Activated CD4-positive, alpha-beta memory T cell treated with anti-CD3 and anti-CD28 coated beads, Interleukin-2, amount 10 ng/mL, durations not matched to agents 7 days and 5 days (primary cell): ENCODE data around the gene DNAJC4. TPM values are rescaled to one million over a fixed set of nuclear protein-coding genes. Genes with fewer than 3 reads are reported as not detected.

ENCODE experiments used
- CTCF ChIA-PET: fragments of 350-600 bp; sonication (Branson Sonifier 250); formaldehyde crosslinking; loops from one replicate; lab custom pipeline; 2021; ENCODE audit warnings: antibody characterized with exemption, inconsistent platforms; lab: Charles Lee
- POLR2A ChIA-PET: fragments of 350-600 bp; sonication (Branson Sonifier 250); formaldehyde crosslinking; loops from one replicate; lab custom pipeline; 2021; ENCODE audit warnings: antibody characterized with exemption; lab: Charles Lee
- DNase-seq: peaks from one replicate; pipeline ENCODE4 v3.0.0-alpha.2; 2020
- H3K27ac Mint-ChIP-seq: one replicate; pipeline ENCODE4 v1.8.0; 2021; ENCODE audit warnings: mild to moderate bottlenecking, mixed read lengths
- H3K27me3 Mint-ChIP-seq: one replicate; pipeline ENCODE4 v1.8.0; 2021; ENCODE audit warnings: mixed read lengths
- H3K36me3 Mint-ChIP-seq: one replicate; pipeline ENCODE4 v1.8.0; 2021; ENCODE audit warnings: low read depth, mixed read lengths
- H3K4me1 Mint-ChIP-seq: one replicate; pipeline ENCODE4 v1.8.0; 2021; ENCODE audit warnings: mixed read lengths
- H3K4me3 Mint-ChIP-seq: one replicate; pipeline ENCODE4 v1.8.0; 2021; ENCODE audit warnings: mild to moderate bottlenecking, mixed read lengths
- H3K9me3 Mint-ChIP-seq: one replicate; pipeline ENCODE4 v1.8.0; 2021; ENCODE audit warnings: mixed read lengths
- total RNA-seq, 2 experiments: library from RNA; stranded (reverse); gene quantifications; one replicate each; pipeline ENCODE4 v1.2.3, GENCODE V29; 2021

The DNAJC4 gene, protein sequence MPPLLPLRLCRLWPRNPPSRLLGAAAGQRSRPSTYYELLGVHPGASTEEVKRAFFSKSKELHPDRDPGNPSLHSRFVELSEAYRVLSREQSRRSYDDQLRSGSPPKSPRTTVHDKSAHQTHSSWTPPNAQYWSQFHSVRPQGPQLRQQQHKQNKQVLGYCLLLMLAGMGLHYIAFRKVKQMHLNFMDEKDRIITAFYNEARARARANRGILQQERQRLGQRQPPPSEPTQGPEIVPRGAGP
- 10 to 100 TPM; 40.8 to 42.0 TPM for total RNA-seq

DNA sequence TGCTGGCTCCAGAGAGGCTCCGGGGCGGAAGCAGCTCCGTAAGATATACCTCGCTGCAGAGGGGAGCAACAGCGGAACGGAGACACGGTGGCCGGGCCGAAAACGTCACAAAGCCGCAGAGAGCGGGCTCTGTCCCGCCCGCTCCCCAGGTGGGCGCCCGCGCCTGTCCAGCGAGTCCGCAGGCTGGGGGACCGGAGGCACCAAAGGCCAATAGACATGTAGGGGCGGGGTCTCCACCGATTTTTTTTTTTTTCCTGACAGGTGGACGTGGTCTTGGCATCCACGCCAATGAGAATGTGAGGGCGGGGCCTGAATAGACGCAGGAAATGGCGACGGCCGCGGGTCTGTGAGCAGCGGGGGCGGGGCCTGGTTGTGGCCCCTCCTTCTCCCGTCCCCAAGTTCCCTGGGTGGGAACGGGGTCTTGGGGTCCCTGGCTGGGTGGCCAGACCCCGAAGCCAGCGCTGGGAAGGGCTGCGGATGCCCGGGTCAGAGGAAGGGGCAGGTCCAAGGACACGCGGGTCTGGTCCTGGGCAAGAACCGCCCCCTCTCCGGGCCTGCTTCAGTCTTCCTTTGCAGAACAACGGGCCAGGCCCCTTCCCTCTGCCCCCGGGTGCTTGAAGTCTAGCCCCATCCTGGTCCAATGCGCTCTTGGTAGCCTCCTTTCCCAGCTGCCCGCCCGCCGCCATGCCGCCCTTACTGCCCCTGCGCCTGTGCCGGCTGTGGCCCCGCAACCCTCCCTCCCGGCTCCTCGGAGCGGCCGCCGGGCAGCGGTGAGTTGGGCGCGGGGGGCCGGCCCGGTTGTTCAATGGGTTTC is at the start of gene DNAJC4:
Gene DNAJC4, plus strand, starts transcription at position 378 of the 814 bp plus-strand sequence. Its CDS starts 307 bp downstream, at position 685.
- Mint-ChIP-seq H3K4me3 (peak within 1 kb of the TSS; percentile 85), H3K4me1 (peaks cover 51% of the 10 kb centered on the region), H3K36me3 (peaks cover 14% of the 10 kb centered on the region), H3K27ac (peak within 1 kb of the TSS; percentile 81), H3K27me3 (no peaks in the 10 kb centered on the region), H3K9me3 (no peaks in the 10 kb centered on the region)
- CTCF ChIA-PET, result interaction anchor here (0.7 to 5.1 kb wide), 3 partner anchors 24 to 1389 kb away, joined by 3 to 40 read pairs (median 9); partner anchors contain the start of gene FERMT3
- DNase-seq, result peak; percentile 92
- POLR2A ChIA-PET, result interaction anchor here (1.0 to 6.7 kb wide), 7 partner anchors 13 to 87 kb away, joined by 3 to 49 read pairs (median 4); partner anchors contain the start of genes FERMT3, FKBP2, PRDX5 and STIP1

DNA sequence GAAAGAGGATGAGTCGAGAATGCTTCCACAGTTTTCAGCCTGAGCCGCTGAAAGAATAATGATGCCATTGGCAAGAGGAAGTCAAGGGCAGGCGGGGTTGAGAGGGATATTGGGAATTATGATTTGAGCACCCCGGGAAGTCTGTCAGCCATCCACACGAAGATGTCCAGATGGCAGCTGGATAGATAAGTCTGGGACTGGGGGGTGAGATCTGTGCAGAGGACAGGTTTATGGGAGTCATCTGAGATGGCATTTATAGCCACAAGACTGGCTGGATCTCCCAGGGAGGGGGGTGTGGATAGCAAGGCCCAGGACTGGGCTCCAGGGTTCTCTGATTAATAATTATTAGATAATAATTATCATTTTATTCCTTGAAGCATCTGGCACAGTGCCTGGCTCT is 49.5 kb upstream of the DNAJC4 start:
- Mint-ChIP-seq H3K9me3 (peaks cover 3% of the 10 kb centered on the region), H3K27ac (no peak overlapping the region), H3K36me3 (peaks cover 8% of the 10 kb centered on the region), H3K27me3 (no peaks in the 10 kb centered on the region), H3K4me3 (no peak overlapping the region), H3K4me1 (peaks cover 58% of the 10 kb centered on the region)
- ChIA-PET POLR2A (interaction anchor here (0.9 to 2.4 kb wide), 3 partner anchors 14 to 25 kb away, joined by 3 to 13 read pairs (median 6); partner anchors contain the start of gene FERMT3), CTCF (interaction anchor here (1.0 to 1.4 kb wide), 3 partner anchors 23 to 28 kb away, joined by 3 read pairs; partner anchors contain the start of gene FERMT3)
- no peak for DNase-seq

DNA sequence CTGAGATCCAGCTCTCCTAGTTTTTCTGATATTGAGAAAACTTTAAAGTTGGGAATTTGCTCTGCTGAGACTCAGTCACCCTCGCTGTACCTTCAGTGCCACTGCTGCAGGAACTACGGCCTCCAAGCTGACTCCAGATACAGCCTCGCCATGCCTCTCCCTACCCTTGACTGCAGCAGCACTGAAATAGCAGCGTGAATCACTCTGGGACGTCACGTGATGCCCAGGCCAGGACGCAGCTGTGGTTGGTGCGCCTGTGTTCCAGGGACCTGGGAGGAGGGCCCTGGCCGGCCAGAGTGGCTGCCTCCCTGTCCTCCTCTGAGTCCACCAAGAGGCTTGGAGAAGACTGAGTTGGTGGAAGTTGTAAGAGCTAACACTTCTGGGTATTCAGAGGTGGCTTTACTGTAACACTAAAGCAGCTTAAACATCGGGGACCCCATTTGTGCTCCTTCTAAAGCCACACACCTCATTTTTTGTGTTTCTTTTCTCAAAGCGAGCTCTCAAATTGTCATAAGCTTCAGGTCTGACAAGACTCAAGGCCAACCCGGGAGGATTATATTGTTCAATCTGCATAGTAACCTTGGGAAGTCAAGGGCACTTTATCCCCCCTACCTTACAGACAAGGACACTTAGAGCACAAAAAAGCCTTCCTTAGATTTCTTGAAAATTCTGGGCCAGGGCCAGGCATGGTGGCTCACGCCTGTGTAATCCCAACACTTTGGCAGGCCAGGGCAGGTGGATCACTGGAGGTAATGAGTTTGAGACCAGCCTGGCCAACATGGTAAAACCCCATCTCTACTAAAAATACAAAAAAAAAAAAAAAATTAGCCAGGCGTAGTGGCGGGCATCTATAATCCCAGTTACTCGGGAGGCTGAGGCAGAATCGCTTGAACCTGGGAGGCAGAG is 48.6 kb upstream of the DNAJC4 start:
- H3K27me3 Mint-ChIP-seq, result no peaks in the 10 kb centered on the region
- ChIA-PET CTCF (interaction anchor here (0.6 to 1.4 kb wide), 6 partner anchors 22 to 392 kb away, joined by 3 to 5 read pairs (median 4); partner anchors contain the start of gene FERMT3), POLR2A (interaction anchor here (0.9 to 2.4 kb wide), 3 partner anchors 15 to 25 kb away, joined by 3 to 13 read pairs (median 6); partner anchors contain the start of gene FERMT3)
- no peak overlapping the region for H3K4me3 Mint-ChIP-seq
- DNase-seq, result peak; percentile 61
- H3K27ac Mint-ChIP-seq, result no peak overlapping the region
- peaks cover 10% of the 10 kb centered on the region for H3K36me3 Mint-ChIP-seq
- H3K9me3 Mint-ChIP-seq, result peaks cover 3% of the 10 kb centered on the region
- H3K4me1 Mint-ChIP-seq, result peaks cover 54% of the 10 kb centered on the region

GRCh38 chr11:64183890-64184289 is 46.5 kb upstream of the DNAJC4 start:
- ChIA-PET POLR2A (interaction anchor here (1.3 to 15.6 kb wide), 6 partner anchors 9 to 182 kb away, joined by 3 to 272 read pairs (median 24); partner anchors contain the start of genes FERMT3, NUDT22 and TRPT1), CTCF (interaction anchor here (1.8 to 6.5 kb wide), 3 partner anchors 10 to 31 kb away, joined by 5 to 71 read pairs (median 6); partner anchors contain the start of gene FERMT3)
- no peaks in the 10 kb centered on the region for H3K9me3 Mint-ChIP-seq
- no peak overlapping the region for H3K4me3 Mint-ChIP-seq
- no peaks in the 10 kb centered on the region for H3K27me3 Mint-ChIP-seq
- no peak for DNase-seq
- peaks cover 19% of the 10 kb centered on the region for H3K36me3 Mint-ChIP-seq
- H3K4me1 Mint-ChIP-seq, result peaks cover 46% of the 10 kb centered on the region
- H3K27ac Mint-ChIP-seq, result no peak overlapping the region

GRCh38 chr11:64185175-64185692 is 45.1 kb upstream of the DNAJC4 start:
- DNase-seq, result no peak
- H3K4me1 Mint-ChIP-seq, result peaks cover 52% of the 10 kb centered on the region
- H3K4me3 Mint-ChIP-seq, result no peak overlapping the region

GRCh38 chr11:64185693-64186491 is 44.5 kb upstream of the DNAJC4 start, which contains the start of gene STIP1:
TSS of gene STIP1 (plus strand) at chr11:64186171. CDS start at chr11:64186262, 91 bp downstream.
- H3K4me3 Mint-ChIP-seq, result no peak within 1 kb of the TSS
- H3K4me1 Mint-ChIP-seq, result peaks cover 56% of the 10 kb centered on the region
- peak within 1 kb of the TSS; percentile 99 for H3K27ac Mint-ChIP-seq
- ChIA-PET POLR2A (interaction anchor here (0.6 to 15.6 kb wide), 30 partner anchors 11 to 1432 kb away, joined by 3 to 272 read pairs (median 5); partner anchors contain the start of genes BAD, DNAJC4, ESRRA and FERMT3), CTCF (interaction anchor here (0.6 to 6.5 kb wide), 14 partner anchors 10 to 418 kb away, joined by 3 to 71 read pairs (median 4); partner anchors contain the start of genes ESRRA, FERMT3, NUDT22 and PRDX5)
- H3K27me3 Mint-ChIP-seq, result no peaks in the 10 kb centered on the region
- H3K36me3 Mint-ChIP-seq, result peaks cover 28% of the 10 kb centered on the region
- no peaks in the 10 kb centered on the region for H3K9me3 Mint-ChIP-seq
- DNase-seq, result peak; percentile 99

More at GRCh38 chr11:64185175-64185692, 45.1 kb upstream of the DNAJC4 start:
- ChIA-PET CTCF (interaction anchor here (0.6 to 6.5 kb wide), 15 partner anchors 10 to 1280 kb away, joined by 3 to 71 read pairs (median 3); partner anchors contain the start of genes FERMT3, PRDX5 and TRMT112), POLR2A (interaction anchor here (0.6 to 15.6 kb wide), 35 partner anchors 10 to 1431 kb away, joined by 3 to 272 read pairs (median 5); partner anchors contain the start of genes BAD, DNAJC4, ESRRA and FERMT3)
- peaks cover 23% of the 10 kb centered on the region for H3K36me3 Mint-ChIP-seq
- no peaks in the 10 kb centered on the region for H3K9me3 Mint-ChIP-seq
- H3K27me3 Mint-ChIP-seq, result no peaks in the 10 kb centered on the region
- peak overlapping the region; percentile 99 for H3K27ac Mint-ChIP-seq

GRCh38 chr11:64186492-64187165 is 43.7 kb upstream of the DNAJC4 start:
- Mint-ChIP-seq H3K27me3 (no peaks in the 10 kb centered on the region), H3K4me3 (no peak overlapping the region), H3K9me3 (no peaks in the 10 kb centered on the region), H3K27ac (no peak overlapping the region), H3K36me3 (peaks cover 28% of the 10 kb centered on the region), H3K4me1 (peaks cover 55% of the 10 kb centered on the region)
- DNase-seq, result peak; percentile 67
- POLR2A ChIA-PET, result interaction anchor here (0.9 to 15.6 kb wide), 23 partner anchors 11 to 1432 kb away, joined by 3 to 272 read pairs (median 9); partner anchors contain the start of genes BAD, ESRRA, FERMT3 and FKBP2
- CTCF ChIA-PET, result interaction anchor here (0.6 to 6.5 kb wide), 18 partner anchors 11 to 348 kb away, joined by 3 to 71 read pairs (median 4); partner anchors contain the start of genes CATSPERZ, ESRRA, FERMT3 and FKBP2

- Mint-ChIP-seq H3K27me3 (no peaks in the 10 kb centered on the region), H3K4me1 (peaks cover 44% of the 10 kb centered on the region), H3K27ac (peak overlapping the region; percentile 56), H3K9me3 (no peaks in the 10 kb centered on the region), H3K36me3 (peaks cover 68% of the 10 kb centered on the region), H3K4me3 (no peak overlapping the region)
- ChIA-PET POLR2A (interaction anchor here (1.0 to 15.6 kb wide), 3 partner anchors 13 to 112 kb away, joined by 3 to 272 read pairs (median 3); partner anchors contain the start of gene FERMT3), CTCF (interaction anchor here (2.7 kb wide), 1 partner anchor 13 kb away, joined by 10 read pairs; no protein-coding TSS in a partner anchor)
- no peak for DNase-seq
Observed at GRCh38 chr11:64192434-64192833, 37.9 kb upstream of the DNAJC4 start.

- POLR2A ChIA-PET, result interaction anchor here (0.7 to 15.6 kb wide), 3 partner anchors 9 to 14 kb away, joined by 3 to 272 read pairs (median 36); partner anchors contain the start of genes FERMT3 and STIP1
- peaks cover 79% of the 10 kb centered on the region for H3K36me3 Mint-ChIP-seq
- CTCF ChIA-PET, result interaction anchor here (0.7 to 1.9 kb wide), 4 partner anchors 10 to 290 kb away, joined by 3 to 7 read pairs (median 5); partner anchors contain the start of gene FERMT3
- no peaks in the 10 kb centered on the region for H3K9me3 Mint-ChIP-seq
- H3K27me3 Mint-ChIP-seq, result no peaks in the 10 kb centered on the region
- DNase-seq, result no peak
- no peak overlapping the region for H3K4me3 Mint-ChIP-seq
- H3K4me1 Mint-ChIP-seq, result peaks cover 24% of the 10 kb centered on the region
- peak overlapping the region; percentile 32 for H3K27ac Mint-ChIP-seq
Observed at GRCh38 chr11:64196626-64197025, 33.7 kb upstream of the DNAJC4 start.
